Parietal lobe (tissue), 2 donors: ENCODE measurements around the gene SLC6A16. TPM values are rescaled to one million over a fixed set of nuclear protein-coding genes. Genes with fewer than 3 reads are reported as not detected.

Experiments used
- small RNA-seq: library from RNA; depleted of rRNA; stranded (forward); fragments of <200 nt; gene quantifications from one replicate; pipeline ENCODE3, GENCODE V24; 2014; ENCODE audit warnings: low replicate concordance
- total RNA-seq: library from RNA; depleted of rRNA; stranded (reverse); fragments of >200 nt; gene quantifications from one replicate; pipeline ENCODE4 v1.2.3, GENCODE V29; 2014

SLC6A16 gene
- 0.94 TPM for total RNA-seq

DNA sequence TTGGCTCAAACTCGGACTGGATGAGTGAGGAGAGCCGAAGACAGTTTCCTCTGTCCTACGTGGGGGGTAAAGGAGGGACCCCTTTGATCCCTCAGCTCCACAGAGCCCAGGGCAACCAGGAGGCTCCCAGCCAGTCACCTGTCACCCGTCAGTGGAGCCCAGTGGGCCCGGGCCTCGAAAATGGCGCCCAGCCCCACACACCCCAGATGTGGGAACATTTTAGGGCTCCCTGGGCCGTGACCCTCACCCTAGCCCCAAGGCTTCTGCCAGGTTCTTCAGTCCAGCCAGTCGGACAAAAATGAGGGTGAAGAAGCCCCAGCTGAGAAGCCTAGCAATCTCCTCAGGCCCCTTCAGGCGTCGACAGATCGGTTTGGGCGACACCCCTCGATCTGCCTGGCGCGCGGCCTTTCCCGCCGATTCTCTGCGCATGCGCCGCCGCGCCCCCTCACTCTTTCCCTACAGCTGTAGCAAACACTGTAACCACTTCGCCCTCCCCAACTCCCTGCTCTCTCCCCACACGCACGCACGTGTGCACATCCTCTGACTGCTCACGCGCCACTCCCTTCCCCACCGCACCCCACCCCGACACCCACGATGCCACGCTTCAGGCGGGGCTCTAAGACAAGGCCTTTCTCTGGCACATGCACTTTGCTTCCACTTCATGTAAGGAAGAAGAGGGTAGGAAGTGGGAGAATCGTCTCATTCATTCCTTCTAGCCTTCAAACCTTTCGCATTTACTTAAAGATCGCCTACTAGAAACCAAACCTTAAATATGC lies at the start of gene SLC6A16:
Gene SLC6A16 (minus strand): TSS at position 391 of the 776 bp plus-strand sequence. CDS start 13,844 bp downstream, outside the sequence.

DNA sequence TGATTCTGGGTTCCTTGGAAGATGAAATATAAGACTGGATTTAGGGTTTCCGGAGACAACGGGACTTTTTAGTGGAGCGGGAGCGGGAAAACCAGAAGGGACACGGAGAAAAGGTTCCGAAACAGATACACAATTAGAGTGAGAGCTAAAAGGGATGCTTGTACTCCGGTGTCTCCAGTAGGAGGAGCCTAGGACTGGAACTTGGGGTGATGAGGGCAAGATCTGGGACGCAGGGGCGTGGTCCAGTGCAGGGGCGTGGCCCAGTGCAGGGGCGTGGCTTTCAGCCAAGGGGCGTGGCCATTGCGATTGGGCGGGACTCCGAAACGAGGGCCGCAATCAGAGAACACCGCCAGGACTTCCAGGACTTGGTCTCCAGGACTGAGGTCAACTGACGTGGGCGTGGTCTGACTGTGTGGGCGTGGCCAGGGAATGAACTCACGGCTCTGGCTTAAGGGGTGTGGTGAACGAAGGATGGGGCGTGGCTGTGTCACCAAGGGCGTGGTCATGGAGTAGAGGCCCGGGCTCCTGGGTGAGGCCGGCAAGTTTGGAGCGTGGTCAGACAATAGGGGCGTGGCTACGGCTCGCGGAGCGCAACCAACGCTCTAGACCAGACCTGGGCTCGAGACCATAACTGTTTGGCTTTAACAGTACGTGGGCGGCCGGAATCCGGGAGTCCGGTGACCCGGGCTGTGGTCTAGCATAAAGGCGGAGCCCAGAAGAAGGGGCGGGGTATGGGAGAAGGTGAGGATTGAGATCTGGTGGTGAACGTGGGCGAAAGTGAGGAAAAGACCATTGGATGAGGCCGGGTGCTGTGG lies 38.5 kb upstream of the SLC6A16 start, which contains the start of gene DKKL1:
Gene DKKL1 (plus strand): TSS at position 610 of the 815 bp plus-strand sequence. CDS start 122 bp downstream, at position 732.

DNA sequence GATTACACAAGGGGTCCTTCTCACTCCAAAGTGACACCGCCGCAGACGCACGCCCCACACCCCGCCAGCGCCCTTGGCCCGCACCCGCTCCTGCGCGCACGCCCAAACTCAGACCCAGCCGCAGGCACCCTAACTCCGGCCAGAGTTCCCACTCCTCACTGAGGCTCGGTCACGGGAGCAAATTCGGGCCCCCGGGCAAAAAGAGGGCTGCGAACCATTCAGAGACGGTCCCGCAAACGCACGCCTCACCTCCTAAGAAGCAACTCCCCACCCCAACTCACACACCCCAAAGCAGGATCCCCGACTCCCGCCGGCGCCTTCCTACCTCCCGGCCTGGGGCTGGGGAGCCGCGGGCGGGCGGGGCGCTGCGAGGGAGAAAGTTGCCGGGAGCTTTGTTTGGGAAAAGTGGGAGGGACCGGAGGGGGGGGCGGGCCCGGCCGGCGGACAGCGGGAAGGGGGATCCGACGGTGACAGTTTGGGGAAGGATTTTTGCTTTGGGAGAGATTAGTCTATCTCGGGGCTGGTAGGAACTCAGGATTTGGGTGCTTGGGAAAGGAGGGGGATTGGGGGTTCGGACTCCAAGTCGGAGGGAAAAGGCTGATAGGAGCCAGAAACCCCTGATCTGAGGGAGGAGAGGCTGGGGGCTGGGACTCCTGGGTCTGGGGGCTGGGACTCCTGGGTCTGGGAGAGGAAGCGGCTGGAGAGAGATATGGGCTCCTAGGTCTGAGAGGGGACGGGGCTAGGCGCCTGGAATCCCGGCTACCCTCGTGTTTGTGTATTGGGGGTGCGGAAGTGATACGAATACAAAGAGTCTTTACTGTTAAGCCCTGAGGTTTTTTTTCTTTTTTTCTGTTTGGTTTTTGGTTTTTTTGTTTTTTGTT lies 37.3 kb upstream of the SLC6A16 start, which contains the start of gene TEAD2:
Gene TEAD2 (minus strand): TSS at position 369 of the 881 bp plus-strand sequence. CDS start 2,341 bp downstream, outside the sequence.

DNA sequence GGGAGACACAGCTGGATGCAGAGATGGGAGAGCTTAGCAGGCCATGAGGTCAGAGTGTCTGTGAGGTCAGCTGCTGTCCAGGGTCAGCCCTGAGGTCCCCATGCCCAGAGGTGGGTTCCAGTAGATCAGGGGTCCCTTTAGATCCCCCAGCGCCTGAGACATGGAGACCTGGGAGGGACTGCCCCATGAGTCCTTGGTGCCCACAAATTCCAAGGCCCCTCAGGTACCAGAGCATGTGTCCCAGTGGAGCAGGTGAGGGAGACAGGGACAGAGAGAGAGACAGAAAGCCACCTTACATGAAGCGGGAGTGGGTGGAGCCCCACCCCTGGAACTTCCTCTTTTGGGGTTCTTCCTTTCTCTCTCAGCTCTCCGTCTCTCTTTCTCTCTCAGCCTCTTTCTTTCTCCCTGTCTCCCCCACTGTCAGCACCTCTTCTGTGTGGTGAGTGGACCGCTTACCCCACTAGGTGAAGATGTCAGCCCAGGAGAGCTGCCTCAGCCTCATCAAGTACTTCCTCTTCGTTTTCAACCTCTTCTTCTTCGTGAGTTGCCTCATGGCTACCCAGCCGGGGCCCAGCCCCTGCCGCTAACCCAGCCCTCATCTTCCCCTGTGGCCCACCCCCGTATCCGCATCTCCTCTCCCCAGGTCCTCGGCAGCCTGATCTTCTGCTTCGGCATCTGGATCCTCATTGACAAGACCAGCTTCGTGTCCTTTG lies 10.2 kb upstream of the SLC6A16 start, which contains the start of gene CD37:
Gene CD37 (plus strand): TSS at position 336 of the 713 bp plus-strand sequence. CDS start 135 bp downstream, at position 471.

Small RNA genes within 50 kb of the gene (small RNA-seq; reads per million reads assigned to genes)
- gene MIR4324: not detected

Other genes starting within 250 kb of the SLC6A16 start
- 278 TPM for gene SNRNP70, start 239.7 kb downstream of the SLC6A16 start, total RNA-seq
- 21.6 TPM for gene LIN7B, start 210.8 kb downstream of the SLC6A16 start, total RNA-seq
- gene C19orf73, start 206.0 kb downstream of the SLC6A16 start, total RNA-seq: not detected
- 37.6 TPM for gene PPFIA3, start 205.6 kb downstream of the SLC6A16 start, total RNA-seq
- 0.31 TPM for gene HRC, start 169.8 kb downstream of the SLC6A16 start, total RNA-seq
- gene TRPM4, start 167.4 kb downstream of the SLC6A16 start, total RNA-seq: 6.6 TPM
- 0.94 TPM for gene CD37, start 10.2 kb upstream of the SLC6A16 start, total RNA-seq
- 9.4 TPM for gene TEAD2, start 37.2 kb upstream of the SLC6A16 start, total RNA-seq
- 1.9 TPM for gene DKKL1, start 38.7 kb upstream of the SLC6A16 start, total RNA-seq
- gene KASH5, start 63.1 kb upstream of the SLC6A16 start, total RNA-seq: not detected
- gene PTH2, start 98.2 kb upstream of the SLC6A16 start, total RNA-seq: not detected
- gene GFY, start 100.2 kb upstream of the SLC6A16 start, total RNA-seq: not detected
- gene SLC17A7, start 116.3 kb upstream of the SLC6A16 start, total RNA-seq: 36.6 TPM
- 62.9 TPM for gene PIH1D1, start 126.6 kb upstream of the SLC6A16 start, total RNA-seq
- 7.5 TPM for gene ALDH16A1, start 128.0 kb upstream of the SLC6A16 start, total RNA-seq
- gene FLT3LG, start 149.0 kb upstream of the SLC6A16 start, total RNA-seq: not detected
- 2,146 TPM for gene RPL13A, start 162.4 kb upstream of the SLC6A16 start, total RNA-seq
- gene RPS11, start 171.2 kb upstream of the SLC6A16 start, total RNA-seq: 4,186 TPM
- gene FCGRT, start 187.5 kb upstream of the SLC6A16 start, total RNA-seq: 11.6 TPM
- 4.7 TPM for gene RCN3, start 202.8 kb upstream of the SLC6A16 start, total RNA-seq